Activated CD8-positive, alpha-beta memory T cell treated with anti-CD3 and anti-CD28 coated beads, Interleukin-2, amount 50 U/mL, for 24 hours (primary cell): ENCODE results near the gene OR8D2.
"Not testable (repeated sequence)": the region's sequence is repeated elsewhere in the genome, so short reads cannot be mapped to it uniquely, and the experiment has no call there.

Source experiments
- DNase-seq: peaks from one replicate; pipeline ENCODE4 v3.0.0-alpha.2; 2020; ENCODE audit errors: extremely low read depth

Gene OR8D2

DNA sequence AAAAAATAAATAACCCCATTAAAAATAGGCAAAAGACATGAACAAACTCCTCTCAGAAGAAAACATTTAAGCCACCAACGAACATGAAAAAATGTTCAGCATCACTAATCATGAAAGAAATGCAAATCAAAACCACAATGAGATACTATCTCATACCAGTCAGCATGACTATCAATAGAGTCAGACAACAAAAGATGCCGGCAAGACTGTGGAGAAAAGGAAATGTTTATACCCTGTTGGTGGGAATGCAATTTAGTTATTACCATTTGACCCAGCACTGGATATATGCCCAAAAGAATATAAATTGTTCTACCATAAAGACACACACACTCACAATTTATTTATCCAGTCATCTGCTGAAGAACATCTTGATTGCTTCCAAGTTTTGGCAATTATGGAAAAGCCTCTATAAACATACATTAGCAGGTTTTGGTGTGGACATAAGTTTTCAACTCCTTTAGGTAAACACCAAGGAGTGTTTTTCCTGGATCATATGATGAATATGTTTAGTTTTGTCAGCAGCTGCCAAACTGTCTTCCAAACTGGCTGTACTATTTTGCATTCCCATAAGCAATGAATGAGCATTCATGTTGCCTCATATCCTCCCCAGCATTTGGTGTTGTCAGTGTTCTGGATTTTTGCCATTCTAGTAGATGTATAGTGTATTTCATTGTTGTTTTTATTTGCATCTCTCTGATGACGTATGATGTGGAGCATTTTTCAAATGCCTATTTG is 34.2 kb downstream of the OR8D2 start:
- no peak for DNase-seq

DNA sequence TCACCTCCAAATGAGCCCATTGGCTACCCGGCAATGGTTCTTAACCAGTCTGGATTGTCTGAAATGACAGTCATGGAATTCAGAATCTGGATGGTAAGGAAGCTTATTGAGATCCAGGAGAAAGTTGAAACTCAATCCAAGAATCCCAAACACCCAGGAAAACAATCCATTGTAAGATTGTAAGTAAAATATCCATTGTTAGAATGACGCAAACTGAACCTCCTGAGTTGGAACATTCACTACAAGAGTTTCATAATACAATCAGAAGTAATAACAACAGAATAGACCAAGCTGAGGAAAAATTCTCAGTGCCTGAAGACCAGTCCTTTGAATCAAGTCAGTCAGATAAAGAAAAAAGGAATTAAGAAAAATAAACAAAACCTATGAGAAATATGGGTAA is 41.7 kb downstream of the OR8D2 start:
- no peak for DNase-seq

DNA sequence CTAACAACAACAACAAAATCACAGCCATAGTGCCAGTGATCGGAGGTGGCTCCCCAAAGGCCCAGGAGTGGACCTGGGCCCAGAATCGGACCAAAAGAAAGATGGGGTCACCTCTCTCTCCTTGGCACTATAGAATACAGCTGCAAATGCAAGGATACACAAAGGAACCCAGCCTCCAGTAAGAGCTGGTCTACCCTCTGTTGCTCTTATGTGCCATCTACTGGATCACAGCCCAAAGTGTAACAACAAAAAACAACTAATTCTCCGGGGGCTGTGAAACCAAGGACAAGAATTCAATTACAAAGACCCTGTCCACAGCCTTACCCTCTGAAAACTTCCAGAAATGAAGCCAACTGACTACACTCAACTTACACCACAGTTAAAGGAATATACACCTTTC is 42.2 kb downstream of the OR8D2 start:
- DNase-seq, result no peak

DNA sequence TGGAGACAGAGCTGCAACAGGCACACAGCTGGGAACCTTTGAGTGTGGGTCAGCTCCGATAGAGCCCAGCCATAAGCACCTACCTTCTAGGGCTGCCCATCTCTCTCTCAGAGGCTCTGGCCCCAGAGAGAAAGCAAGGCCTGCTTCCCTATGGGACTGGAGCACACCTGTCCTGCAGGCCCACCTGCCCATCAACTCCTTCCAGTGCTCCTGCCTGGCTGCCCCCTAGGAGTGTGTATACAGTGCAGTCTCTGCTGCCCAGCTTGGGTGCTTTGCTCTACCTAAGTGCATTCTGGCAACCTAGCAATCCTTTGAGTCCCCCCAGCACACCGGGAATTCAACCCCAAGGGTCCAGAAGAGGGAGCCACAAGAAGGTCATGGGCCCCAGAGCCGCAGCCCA is 42.8 kb downstream of the OR8D2 start:
- DNase-seq, result no peak

DNA sequence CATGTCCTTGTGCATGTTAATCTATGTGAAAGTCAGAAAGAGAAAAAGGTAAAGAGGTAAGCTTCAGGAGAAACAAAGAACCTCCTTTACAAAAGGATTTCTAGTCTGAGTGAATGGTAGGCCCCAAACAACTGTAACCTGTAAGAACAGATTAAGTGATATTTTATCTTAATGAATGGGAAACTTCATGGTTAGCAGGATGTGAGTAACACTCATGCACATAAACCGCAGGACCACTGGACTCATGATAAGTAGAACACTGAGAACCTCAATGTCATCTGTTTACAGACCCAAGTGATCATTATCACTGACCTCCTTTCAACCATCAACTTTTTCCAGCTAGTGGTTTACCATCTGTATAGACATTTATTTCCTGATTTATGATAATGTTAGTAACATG is 43.9 kb downstream of the OR8D2 start:
- no peak for DNase-seq

DNA sequence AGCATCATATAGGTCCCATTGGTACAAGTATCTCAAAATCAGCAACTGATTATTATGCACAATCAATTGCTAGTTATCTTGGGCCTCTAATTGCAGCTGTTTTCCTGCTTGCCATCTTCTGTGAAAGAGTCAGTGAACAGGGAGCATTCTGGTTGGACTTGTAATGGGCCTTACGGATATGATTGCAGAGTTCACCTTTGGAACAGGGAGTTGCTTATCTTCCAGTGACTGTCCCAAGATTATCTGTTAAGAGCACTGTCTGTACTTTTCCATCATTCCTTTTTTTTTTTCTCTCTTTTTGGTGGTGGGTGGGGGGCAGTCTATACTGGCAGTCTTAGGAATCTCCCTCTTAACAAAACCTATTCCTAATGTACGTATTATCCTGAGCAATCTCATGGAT is 46.0 kb downstream of the OR8D2 start:
- DNase-seq, result no peak

DNA sequence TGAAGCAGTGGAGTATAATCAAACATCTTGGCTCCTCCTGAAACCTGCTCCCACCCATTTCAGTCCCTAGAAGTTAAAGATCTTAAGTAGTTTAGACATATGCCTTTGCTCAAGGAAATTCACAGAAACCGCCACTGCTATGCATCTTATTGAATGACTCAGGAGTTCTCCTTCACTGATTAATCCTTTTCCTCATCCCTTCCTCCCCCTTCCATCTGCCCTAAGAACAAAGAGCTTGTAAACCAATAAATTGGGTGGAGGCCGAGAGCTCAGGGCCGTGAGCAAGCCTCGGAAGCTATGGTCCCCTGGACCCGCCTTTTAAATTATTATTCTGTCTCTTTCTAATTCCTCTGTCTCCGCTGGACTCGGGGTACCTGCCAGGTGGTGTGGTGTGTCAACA is 49.1 kb downstream of the OR8D2 start:
- DNase-seq, result not testable (repeated sequence)
